GM19025 (cell line): ENCODE results near the gene LCORL.
"Not testable (repeated sequence)": the region's sequence is repeated elsewhere in the genome, so short reads cannot be mapped to it uniquely, and the experiment has no call there.

Experiments used
- ATAC-seq: cut with Tn5 transposase; IDR thresholded peaks from one replicate; pipeline ENCODE4 v1.9.1; 2021; ENCODE audit warnings: mild to moderate bottlenecking, low read depth, moderate library complexity; ENCODE audit not compliant: unreplicated experiment

The LCORL gene

DNA sequence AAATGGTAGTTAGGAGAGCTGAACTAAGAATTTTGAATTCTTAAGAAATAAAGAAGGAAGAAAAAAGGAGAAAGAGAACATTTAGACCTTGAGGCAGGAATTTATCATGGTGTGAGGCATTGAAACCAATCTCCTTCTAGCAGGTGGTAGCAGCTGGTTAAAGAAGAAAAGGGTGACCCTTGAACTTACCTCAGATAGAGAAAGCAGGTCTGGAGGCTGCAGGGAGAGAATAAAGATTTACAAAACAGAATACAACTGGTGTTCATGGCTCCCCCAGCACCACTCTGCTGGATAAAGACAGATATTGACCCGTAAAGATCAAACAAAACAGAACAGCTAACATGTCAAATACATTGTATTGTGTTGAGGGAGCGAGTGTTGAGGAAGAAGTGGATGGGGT is 154.7 kb downstream of the LCORL start:
- ATAC-seq, result no peak

DNA sequence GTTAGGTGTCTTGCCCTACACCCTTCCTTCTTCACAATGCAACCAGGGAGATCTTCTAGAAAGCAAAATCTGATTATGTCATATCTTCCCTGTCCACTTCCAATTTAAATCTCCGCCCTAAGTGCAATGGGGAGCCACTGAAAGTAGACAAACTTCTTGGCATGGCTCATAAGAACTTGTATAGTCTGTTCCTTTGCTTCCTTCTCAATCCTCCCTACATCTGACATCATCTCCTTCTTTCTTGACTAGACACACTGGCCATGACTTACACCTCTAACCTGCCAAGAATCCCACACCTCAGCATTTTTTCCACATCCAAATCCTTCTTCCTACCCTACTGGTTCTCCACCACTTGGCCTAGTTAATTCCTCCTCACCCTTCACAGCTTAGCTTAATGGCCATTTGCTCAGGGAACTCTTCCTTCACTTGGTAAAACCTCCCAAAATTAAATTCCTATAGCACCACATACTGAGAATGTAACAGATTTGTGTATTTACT is 155.6 kb downstream of the LCORL start:
- no peak for ATAC-seq

- not testable (repeated sequence) for ATAC-seq
Measured at GRCh38 chr4:17861906-17862305, 159.6 kb downstream of the LCORL start.

GRCh38 chr4:17859793-17860406 is 161.7 kb downstream of the LCORL start:
- ATAC-seq, result no peak

GRCh38 chr4:17854036-17854435 is 167.5 kb downstream of the LCORL start:
- no peak for ATAC-seq

DNA sequence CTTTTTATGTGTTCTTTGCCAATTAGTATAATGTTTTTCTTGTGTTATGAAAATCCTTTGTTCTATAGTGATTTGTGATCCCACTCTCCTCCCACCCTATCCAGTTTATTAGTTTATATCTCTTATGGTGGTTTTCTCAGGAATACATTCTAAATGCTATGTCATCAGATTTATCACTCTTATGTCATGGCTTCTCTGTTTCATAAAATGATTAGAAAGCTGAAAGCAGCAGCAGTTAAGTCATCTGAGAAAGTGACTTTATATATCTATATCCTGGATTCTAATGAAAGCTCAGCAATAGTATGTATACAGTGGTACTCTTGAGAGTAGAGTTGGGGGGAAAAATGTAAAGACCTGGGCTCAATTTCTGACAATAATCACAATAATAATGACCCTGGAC is 169.6 kb downstream of the LCORL start:
- ATAC-seq, result no peak

DNA sequence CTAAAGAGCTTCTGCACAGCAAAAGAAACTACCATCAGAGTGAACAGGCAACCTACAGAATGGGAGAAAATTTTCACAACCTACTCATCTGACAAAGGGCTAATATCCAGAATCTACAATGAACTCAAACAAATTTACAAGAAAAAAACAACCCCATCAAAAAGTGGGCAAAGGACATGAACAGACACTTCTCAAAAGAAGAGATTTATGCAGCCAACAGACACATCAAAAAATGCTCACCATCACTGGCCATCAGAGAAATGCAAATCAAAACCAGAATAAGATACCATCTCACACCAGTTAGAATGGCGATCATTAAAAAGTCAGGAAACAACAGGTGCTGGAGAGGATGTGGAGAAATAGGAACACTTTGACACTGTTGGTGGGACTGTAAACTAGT is 171.3 kb downstream of the LCORL start:
- ATAC-seq, result not testable (repeated sequence)

GRCh38 chr4:17846266-17846665 is 175.3 kb downstream of the LCORL start:
- ATAC-seq, result no peak

GRCh38 chr4:17823871-17824669 is 197.5 kb downstream of the LCORL start:
- ATAC-seq, result no peak

DNA sequence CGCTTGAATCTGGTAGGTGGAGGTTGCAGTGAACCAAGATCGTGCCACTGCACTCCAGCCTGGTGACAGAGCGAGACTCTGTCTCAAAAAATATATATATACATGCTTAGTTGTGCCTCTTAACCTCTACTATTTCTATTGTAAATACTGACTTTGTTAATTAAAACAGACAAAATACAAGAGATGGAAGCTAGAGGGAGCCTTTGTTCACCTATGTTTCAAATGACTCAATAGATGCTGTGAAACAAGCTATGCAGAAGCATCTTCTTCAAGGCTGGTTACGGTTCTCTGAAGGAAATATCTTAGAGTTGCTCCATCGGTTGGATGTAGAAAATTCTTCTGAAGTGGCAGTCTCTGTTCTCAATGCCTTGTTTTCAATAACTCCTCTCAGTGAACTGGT is 204.5 kb downstream of the LCORL start:
- peak; percentile 75 for ATAC-seq

GRCh38 chr4:17816142-17816541 is 205.4 kb downstream of the LCORL start:
- no peak for ATAC-seq

- no peak for ATAC-seq
Measured at GRCh38 chr4:17814140-17814539, 207.4 kb downstream of the LCORL start.

DNA sequence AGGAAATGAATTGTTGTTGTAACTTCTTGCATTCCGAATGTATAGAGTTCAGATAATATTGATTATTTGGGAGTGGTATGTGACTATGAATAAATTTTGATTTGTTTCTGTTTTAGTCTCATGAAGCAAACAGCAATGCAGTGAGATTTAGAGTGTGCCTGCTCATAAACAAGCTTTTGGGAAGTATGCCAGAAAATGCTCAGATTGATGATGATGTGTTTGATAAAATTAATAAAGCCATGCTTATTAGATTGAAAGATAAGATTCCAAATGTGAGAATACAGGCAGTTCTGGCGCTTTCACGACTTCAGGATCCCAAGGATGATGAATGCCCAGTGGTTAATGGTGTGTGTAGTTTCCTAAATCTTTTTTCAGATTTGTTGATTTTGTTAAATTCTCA is 208.8 kb downstream of the LCORL start:
- ATAC-seq, result no peak

GRCh38 chr4:17812125-17812524 is 209.4 kb downstream of the LCORL start:
- ATAC-seq, result no peak

DNA sequence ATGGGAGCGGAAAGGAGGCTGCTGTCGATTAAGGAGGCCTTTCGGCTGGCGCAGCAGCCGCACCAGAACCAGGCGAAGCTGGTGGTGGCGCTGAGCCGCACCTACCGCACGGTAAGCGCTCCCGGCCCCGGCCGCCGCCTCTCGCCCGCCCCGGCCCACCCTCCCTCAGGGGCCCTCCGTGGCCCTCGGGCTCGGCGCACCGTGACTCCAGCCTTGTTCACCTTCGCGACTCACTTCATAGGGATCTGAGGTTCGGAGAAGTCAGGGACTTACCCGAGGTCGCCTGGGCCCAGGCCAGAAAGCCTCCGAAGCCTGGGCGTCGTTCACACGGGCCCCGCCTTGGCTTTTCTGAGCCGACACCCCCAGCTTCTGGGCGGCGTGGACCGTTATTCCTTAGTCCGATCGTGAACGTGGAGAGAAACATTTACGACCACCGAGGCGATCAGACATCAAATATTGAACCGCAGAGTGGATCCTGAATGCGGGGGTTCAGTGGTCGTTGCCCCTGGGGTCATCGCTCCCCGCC is 210.4 kb downstream of the LCORL start:
- peak; percentile 25 for ATAC-seq

DNA sequence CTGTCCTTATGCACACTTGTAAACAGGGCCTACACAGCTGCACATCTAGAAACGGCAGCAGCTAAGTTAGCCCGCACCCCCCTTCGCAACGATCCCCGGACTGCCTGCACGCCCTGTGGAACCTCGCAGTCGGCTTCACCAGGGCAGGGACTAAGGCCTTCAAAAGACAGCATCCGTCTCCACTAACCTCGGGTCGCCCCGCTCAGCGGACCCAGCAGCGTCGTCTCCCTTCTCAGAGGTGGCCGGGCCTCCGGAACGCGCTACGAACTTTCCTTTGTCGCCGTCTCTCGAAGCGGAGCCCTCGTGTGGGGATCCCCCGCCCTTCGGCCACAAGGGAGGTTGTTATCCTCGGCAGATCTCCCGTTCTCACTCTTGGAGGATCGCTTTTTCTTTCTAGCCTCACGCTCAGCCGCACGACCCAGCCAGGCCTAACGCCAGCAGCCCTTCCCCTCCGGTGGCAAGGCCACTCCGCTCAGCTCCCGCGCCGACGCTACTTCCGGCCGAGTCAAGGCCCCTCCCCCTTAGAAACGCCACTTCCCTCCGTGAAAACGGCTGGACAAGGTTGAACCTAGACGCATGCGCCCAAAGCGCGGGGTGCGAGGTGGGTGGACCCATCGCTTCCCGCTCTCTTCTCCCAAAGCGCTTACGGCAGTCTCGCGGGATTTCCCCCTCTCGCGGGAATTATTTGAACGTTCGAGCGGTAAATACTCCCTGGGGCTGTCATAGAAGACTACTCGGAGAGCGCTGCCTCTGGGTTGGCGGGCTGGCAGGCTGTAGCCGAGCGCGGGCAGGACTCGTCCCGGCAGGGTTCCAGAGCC is 211.1 kb downstream of the LCORL start, which contains the start of the genes DCAF16 and NCAPG:
TSS of gene DCAF16 (minus strand) at position 498 of the 818 bp plus-strand sequence. CDS start 6,616 bp downstream, outside the sequence.
TSS of gene NCAPG (plus strand) at position 720 of the 818 bp plus-strand sequence. CDS start 99 bp downstream, outside the sequence.
- ATAC-seq, result peak; percentile 89

DNA sequence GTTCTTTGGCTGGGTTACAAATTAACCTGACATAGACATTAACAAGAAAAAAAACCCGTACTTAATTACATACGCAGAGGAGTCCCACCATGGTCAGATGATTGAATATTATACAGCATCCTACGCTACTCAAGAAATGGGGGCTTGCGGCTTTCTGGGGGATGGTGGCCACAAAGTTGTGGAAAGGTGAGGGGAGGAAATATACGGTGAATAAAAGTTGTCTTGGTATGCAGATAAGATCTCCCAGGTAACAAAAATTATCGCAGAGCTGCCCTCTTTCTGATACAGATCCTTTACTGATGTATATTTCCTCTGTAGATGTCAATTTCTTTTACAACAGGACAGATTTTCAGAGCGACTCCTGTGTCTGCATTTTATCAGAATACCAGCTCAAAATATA is 211.9 kb downstream of the LCORL start:
- no peak for ATAC-seq

DNA sequence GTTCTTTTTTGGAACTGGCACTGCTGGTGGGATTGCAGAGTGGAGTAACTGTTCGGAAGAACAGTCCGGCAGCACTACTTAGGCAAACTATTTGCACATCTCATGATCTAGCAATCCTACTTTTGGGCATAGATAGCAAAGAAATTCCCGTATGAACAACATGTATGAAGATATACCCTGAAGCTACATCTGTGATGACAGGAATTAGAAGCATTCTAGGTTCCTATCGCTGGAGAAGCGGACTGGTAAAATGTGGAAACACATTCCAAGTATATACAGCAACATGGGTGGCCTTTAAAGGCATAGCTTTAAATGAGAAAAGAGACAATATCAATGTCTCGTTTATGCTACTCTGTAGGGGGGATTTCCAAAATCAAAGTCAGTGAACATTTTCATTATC is 214.1 kb downstream of the LCORL start:
- no peak for ATAC-seq

- no peak for ATAC-seq
Measured at GRCh38 chr4:17805580-17806155, 215.9 kb downstream of the LCORL start.

- ATAC-seq, result no peak
Measured at GRCh38 chr4:17797808-17798207, 223.7 kb downstream of the LCORL start.
